Esophagus muscularis mucosa (tissue), 4 donors: ENCODE data around the gene PHAF1. TPM values are rescaled to one million over a fixed set of nuclear protein-coding genes. Genes with fewer than 3 reads are reported as not detected.

ENCODE experiments used
- DNase-seq: peaks from one replicate; pipeline ENCODE4 v3.0.0-alpha.2; 2017; ENCODE audit errors: extremely low spot score
- H3K27ac ChIP-seq, 4 donors: fragments of 200-600 bp; sonication (generic); replicated peaks in 1 of 4; 1 replicate in 3 of 4; 2 replicates in 1 of 4; pipeline ENCODE4 v1.5.1; 2016 to 2019; ENCODE audit warnings: mild to moderate bottlenecking in 1 of 4
- H3K27me3 ChIP-seq, 4 donors: fragments of 200-600 bp; sonication (generic); one replicate each; pipeline versions ENCODE4 v1.5.1 to v1.6.0; 2016 to 2019
- H3K36me3 ChIP-seq, 4 donors: fragments of 200-600 bp; sonication (generic); one replicate each; pipeline ENCODE4 v1.5.1; 2016 to 2019
- H3K4me1 ChIP-seq, 4 donors: fragments of 200-600 bp; sonication (generic); one replicate each; pipeline ENCODE4 v1.5.1; 2016 to 2019
- H3K4me3 ChIP-seq, 4 donors: fragments of 200-600 bp; sonication (generic); 1 replicate in 2 of 4; 2 replicates in 2 of 4; pipeline ENCODE4 v1.5.1; 2016 to 2019; ENCODE audit warnings: mild to moderate bottlenecking in 4 of 4, moderate library complexity in 1 of 4
- H3K9me3 ChIP-seq, 4 donors: fragments of 200-600 bp; sonication (generic); 1 replicate in 3 of 4; 2 replicates in 1 of 4; pipeline ENCODE4 v1.5.1; 2016 to 2019
- CTCF ChIP-seq, 3 experiments: fragments of 200-600 bp in 2 of 3; fragments of 450-650 bp in 1 of 3; sonication (generic) in 2 of 3; IDR thresholded peaks; one replicate each; pipeline ENCODE4 v1.5.1; 2017 to 2019; ENCODE audit warnings: antibody characterized with exemption in 3 of 3, mild to moderate bottlenecking in 2 of 3, moderate library complexity in 1 of 3
- EP300 ChIP-seq: sonication (generic); formaldehyde crosslinking; IDR thresholded peaks from one replicate; pipeline ENCODE4 v1.6.1; 2017; ENCODE audit warnings: antibody characterized with exemption
- POLR2A ChIP-seq: fragments of 450-650 bp; IDR thresholded peaks from one replicate; pipeline ENCODE4 v1.6.1; 2017; ENCODE audit warnings: antibody characterized with exemption, moderate library complexity, mild to moderate bottlenecking, low read depth
- POLR2AphosphoS5 ChIP-seq, 2 donors: sonication (generic); formaldehyde crosslinking; IDR thresholded peaks; one replicate each; pipeline ENCODE4 v1.6.1; 2017; ENCODE audit warnings: antibody characterized with exemption in 2 of 2
- WGBS: methylation state at CpG from one replicate; pipeline ENCODE4 v1.1.5; 2018; 5-methylcytosine and 5-hydroxymethylcytosine counted together
- intact Hi-C: fragments of 100-400 bp; cut with DNase I; formaldehyde crosslinking; loops from one replicate; pipeline ENCODE4 v1.15.1; 2023
- total RNA-seq, 4 donors: library from RNA; depleted of rRNA; stranded (reverse); fragments of >200 nt; gene quantifications; one replicate each; pipeline versions ENCODE4 v1.1.0 to v1.2.1, GENCODE V29; 2016

The PHAF1 gene
- total RNA-seq, 4 donors from 2014 or later, result 11.4 to 23.7 (median 17.1) TPM

- DNase-seq, result no peak
Measured at GRCh38 chr16:67149276-67150046, 39.7 kb downstream of the PHAF1 start.

GRCh38 chr16:67150047-67150832 lies 40.5 kb downstream of the PHAF1 start:
- peak in 2 of 3 experiments; percentile 4 to 8 for TF ChIP-seq CTCF (IDR thresholded peaks at IDR 0.05)
- no peak for TF ChIP-seq POLR2A
- peak in 1 of 2 donors; percentile 20 for TF ChIP-seq POLR2AphosphoS5 (IDR thresholded peaks at IDR 0.05)
- no peak for TF ChIP-seq EP300
- Histone ChIP-seq H3K4me1 (peaks cover 14 to 42% (median 31%) of the 10 kb centered on the region in 4 donors), H3K36me3 (peaks cover 20 to 47% (median 38%) of the 10 kb centered on the region in 4 donors), H3K4me3 (peak overlapping the region; percentile 71 to 83 (median 76)), H3K27me3 (no peaks in the 10 kb centered on the region), H3K9me3 (no peaks in the 10 kb centered on the region), H3K27ac (peak overlapping the region; percentile 91 to 95 (median 94))
- intact Hi-C loops, result no loop called here
- WGBS, result 18% methylated on average over 20 of the region's 94 CpGs
- no peak for DNase-seq

More at GRCh38 chr16:67149276-67150046, 39.7 kb downstream of the PHAF1 start:
- H3K36me3 ChIP-seq, result peaks cover 26 to 55% (median 46%) of the 10 kb centered on the region in 4 donors
- H3K27ac ChIP-seq, result peak overlapping the region; percentile 91 to 95 (median 94)
- intact Hi-C loops, result no loop called here
- no peaks in the 10 kb centered on the region for H3K9me3 ChIP-seq
- TF ChIP-seq CTCF (IDR thresholded peaks at IDR 0.05) (no peak), POLR2A (no peak), POLR2AphosphoS5 (IDR thresholded peaks at IDR 0.05) (no peak), EP300 (no peak)
- 72% methylated on average over 75 of the region's 77 CpGs for WGBS
- no peaks in the 10 kb centered on the region for H3K27me3 ChIP-seq
- H3K4me1 ChIP-seq, result peaks cover 7 to 34% (median 23%) of the 10 kb centered on the region in 4 donors
- peak overlapping the region in 3 of 4 donors; percentile 71 to 83 (median 74) for H3K4me3 ChIP-seq

- no peak for TF ChIP-seq POLR2A
- peak; percentile 63 to 70 for TF ChIP-seq POLR2AphosphoS5 (IDR thresholded peaks at IDR 0.05)
- TF ChIP-seq CTCF (IDR thresholded peaks at IDR 0.05), result no peak
- TF ChIP-seq EP300, result no peak
- Histone ChIP-seq H3K4me3 (peak within 1 kb of the TSS; percentile 71 to 83 (median 76)), H3K27me3 (no peaks in the 10 kb centered on the region), H3K36me3 (peaks cover 14 to 40% (median 31%) of the 10 kb centered on the region in 4 donors), H3K9me3 (no peaks in the 10 kb centered on the region), H3K27ac (peak within 1 kb of the TSS; percentile 91 to 95 (median 94)), H3K4me1 (peaks cover 20 to 49% (median 37%) of the 10 kb centered on the region in 4 donors)
- intact Hi-C loops, result no loop called here
- 0% methylated on average over 8 of the region's 34 CpGs for WGBS
- no peak for DNase-seq
Measured at GRCh38 chr16:67150833-67151396, 41.2 kb downstream of the PHAF1 start, which contains the start of gene B3GNT9. Gene B3GNT9 (minus strand): TSS chr16:67150998. CDS start chr16:67150485, 513 bp downstream.

GRCh38 chr16:67151431-67152097 lies 41.8 kb downstream of the PHAF1 start:
- WGBS, result 59% methylated on average over 8 of the region's 8 CpGs
- intact Hi-C loops, result no loop called here
- Histone ChIP-seq H3K9me3 (no peaks in the 10 kb centered on the region), H3K27me3 (no peaks in the 10 kb centered on the region), H3K4me1 (peaks cover 20 to 50% (median 37%) of the 10 kb centered on the region in 4 donors), H3K27ac (peak overlapping the region; percentile 91 to 95 (median 94)), H3K36me3 (peaks cover 7 to 34% (median 25%) of the 10 kb centered on the region in 4 donors), H3K4me3 (peak overlapping the region; percentile 71 to 83 (median 76))
- DNase-seq, result no peak
- no peak for TF ChIP-seq CTCF (IDR thresholded peaks at IDR 0.05)
- no peak for TF ChIP-seq EP300
- TF ChIP-seq POLR2AphosphoS5 (IDR thresholded peaks at IDR 0.05), result no peak
- TF ChIP-seq POLR2A, result no peak
